ENCODE results near the gene SYT5. TPM values are rescaled to one million over a fixed set of nuclear protein-coding genes. Genes with fewer than 3 reads are reported as not detected.

Gene SYT5
- total RNA-seq, 1 experiment from 2014 or later, result 0.71 TPM

DNA sequence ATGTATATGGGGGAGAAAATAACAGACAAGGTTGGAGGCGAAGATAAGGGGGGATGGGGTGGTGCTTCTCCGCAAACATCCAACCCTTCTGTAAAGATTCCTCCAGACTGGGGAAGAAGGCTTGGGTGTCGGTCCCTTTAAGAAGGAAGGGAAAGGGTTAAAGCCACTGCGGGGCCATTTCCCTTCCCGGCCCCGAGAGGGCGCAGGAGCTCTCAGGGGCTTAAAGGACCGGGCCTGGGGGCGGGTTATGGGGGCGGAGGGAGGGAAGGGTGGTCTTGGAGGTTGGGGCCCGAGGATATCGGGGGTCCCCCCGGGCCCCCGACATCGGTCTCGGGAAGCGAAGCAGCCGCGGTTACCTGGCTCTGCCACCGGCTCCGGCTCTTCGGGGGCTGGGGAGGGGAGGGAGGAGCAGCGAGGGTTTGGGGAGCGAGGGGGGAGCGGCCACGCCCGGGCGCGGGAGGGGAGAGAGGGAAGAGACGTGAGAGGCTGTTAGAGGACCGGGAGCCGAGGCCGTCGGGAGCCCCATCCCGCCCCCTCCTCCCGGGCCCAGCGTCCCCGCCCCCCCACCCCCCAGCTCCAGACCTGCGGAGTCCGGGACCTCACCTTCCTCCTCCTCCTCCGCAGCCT is 33.9 kb downstream of the SYT5 start:
- intact Hi-C loops (cut with micrococcal nuclease; ENCODE audit: unreplicated experiment), result loop anchor here (5.0 to 10.0 kb wide), 3 partner anchors 239 to 489 kb away; partner anchors contain the start of genes RPL28, SBK3 and TMEM238
- CTCF ChIA-PET, result interaction anchor here (0.6 to 1.7 kb wide), 16 partner anchors 11 to 508 kb away, joined by 3 to 19 read pairs (median 4); partner anchors contain the start of genes BRSK1, DNAAF3, HSPBP1 and PPP1R12C
- peaks cover 16% of the 10 kb centered on the region for H3K36me3 Mint-ChIP-seq (ENCODE audit: insufficient read depth, unreplicated experiment)
- peak; percentile 67 for DNase-seq
- H3K9me3 Mint-ChIP-seq (ENCODE audit: low read depth, unreplicated experiment), result no peaks in the 10 kb centered on the region
- H3K27ac Mint-ChIP-seq (ENCODE audit: unreplicated experiment), result no peak overlapping the region
- H3K4me3 Mint-ChIP-seq (ENCODE audit: low read depth, unreplicated experiment), result peak overlapping the region; percentile 63
- peaks cover 63% of the 10 kb centered on the region for H3K27me3 Mint-ChIP-seq (ENCODE audit: unreplicated experiment)
- peaks cover 24% of the 10 kb centered on the region for H3K4me1 Mint-ChIP-seq (ENCODE audit: low read depth, unreplicated experiment)
- TF ChIP-seq, protein P1, sequence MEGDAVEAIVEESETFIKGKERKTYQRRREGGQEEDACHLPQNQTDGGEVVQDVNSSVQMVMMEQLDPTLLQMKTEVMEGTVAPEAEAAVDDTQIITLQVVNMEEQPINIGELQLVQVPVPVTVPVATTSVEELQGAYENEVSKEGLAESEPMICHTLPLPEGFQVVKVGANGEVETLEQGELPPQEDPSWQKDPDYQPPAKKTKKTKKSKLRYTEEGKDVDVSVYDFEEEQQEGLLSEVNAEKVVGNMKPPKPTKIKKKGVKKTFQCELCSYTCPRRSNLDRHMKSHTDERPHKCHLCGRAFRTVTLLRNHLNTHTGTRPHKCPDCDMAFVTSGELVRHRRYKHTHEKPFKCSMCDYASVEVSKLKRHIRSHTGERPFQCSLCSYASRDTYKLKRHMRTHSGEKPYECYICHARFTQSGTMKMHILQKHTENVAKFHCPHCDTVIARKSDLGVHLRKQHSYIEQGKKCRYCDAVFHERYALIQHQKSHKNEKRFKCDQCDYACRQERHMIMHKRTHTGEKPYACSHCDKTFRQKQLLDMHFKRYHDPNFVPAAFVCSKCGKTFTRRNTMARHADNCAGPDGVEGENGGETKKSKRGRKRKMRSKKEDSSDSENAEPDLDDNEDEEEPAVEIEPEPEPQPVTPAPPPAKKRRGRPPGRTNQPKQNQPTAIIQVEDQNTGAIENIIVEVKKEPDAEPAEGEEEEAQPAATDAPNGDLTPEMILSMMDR (IDR thresholded peaks at IDR 0.05; ENCODE audit: unreplicated experiment), result peak; percentile 92
- BruUV-seq (replicated peaks), result no TSS peak

DNA sequence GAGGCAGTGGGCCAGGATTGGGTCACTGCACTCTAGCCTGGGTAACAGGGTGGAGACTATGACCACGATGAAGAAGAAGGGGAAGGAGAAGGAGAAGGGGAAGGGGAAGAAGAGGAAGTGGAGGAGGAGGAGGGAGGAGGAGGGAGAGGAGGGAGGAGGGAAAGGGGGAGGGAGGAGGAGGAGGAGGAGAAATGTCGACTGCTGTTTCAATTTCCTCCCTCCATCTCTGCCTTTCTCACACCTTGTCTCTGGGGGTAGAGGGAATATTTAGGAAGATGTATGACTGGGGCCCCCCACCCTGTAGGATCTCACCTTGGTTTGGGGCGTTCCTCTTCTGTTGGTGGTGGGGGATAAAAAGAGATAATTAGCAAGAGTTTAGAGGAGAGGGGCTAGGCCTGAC is 34.9 kb downstream of the SYT5 start:
- H3K27me3 Mint-ChIP-seq (ENCODE audit: unreplicated experiment), result peaks cover 53% of the 10 kb centered on the region

DNA sequence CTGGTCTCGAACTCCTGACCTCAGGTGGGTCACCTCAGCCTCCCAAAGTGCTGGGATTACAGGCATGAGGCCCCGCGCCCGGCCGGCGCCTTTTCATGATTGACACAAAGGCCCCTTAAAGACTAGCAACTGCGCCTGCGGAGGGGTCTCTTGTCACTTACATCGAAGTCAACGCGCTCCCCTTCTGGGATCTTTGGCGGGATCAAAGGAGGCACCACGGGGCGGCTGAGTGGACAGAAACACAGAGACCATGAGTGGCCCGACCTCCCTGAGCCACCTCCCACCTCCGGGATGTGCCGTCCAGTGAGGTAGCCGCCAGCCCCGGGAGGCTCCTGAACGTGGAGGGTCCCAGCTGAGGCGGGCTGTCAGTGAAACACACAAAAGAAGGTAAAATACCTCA is 38.4 kb downstream of the SYT5 start:
- Mint-ChIP-seq H3K9me3 (ENCODE audit: low read depth, unreplicated experiment) (no peaks in the 10 kb centered on the region), H3K27me3 (ENCODE audit: unreplicated experiment) (peaks cover 28% of the 10 kb centered on the region), H3K27ac (ENCODE audit: unreplicated experiment) (no peak overlapping the region), H3K36me3 (ENCODE audit: insufficient read depth, unreplicated experiment) (peaks cover 12% of the 10 kb centered on the region), H3K4me3 (ENCODE audit: low read depth, unreplicated experiment) (no peak overlapping the region), H3K4me1 (ENCODE audit: low read depth, unreplicated experiment) (no peaks in the 10 kb centered on the region)
- no TSS peak for BruUV-seq (replicated peaks)
- TF ChIP-seq, protein P1 (IDR thresholded peaks at IDR 0.05; ENCODE audit: unreplicated experiment), result no peak
- intact Hi-C loops (cut with micrococcal nuclease; ENCODE audit: unreplicated experiment), result loop anchor here (1.0 to 10.0 kb wide), 5 partner anchors 25 to 493 kb away; partner anchors contain the start of genes DNAAF3, RPL28 and TMEM238
- no peak for DNase-seq
- CTCF ChIA-PET, result interaction anchor here (0.6 to 2.5 kb wide), 18 partner anchors 9 to 490 kb away, joined by 3 to 17 read pairs (median 4); partner anchors contain the start of genes DNAAF3, KMT5C and TMEM238

More for the DNA sequence above, 34.9 kb downstream of the SYT5 start:
- Mint-ChIP-seq H3K4me1 (ENCODE audit: low read depth, unreplicated experiment) (peaks cover 21% of the 10 kb centered on the region), H3K36me3 (ENCODE audit: insufficient read depth, unreplicated experiment) (peaks cover 16% of the 10 kb centered on the region), H3K27ac (ENCODE audit: unreplicated experiment) (no peak overlapping the region), H3K4me3 (ENCODE audit: low read depth, unreplicated experiment) (peak overlapping the region; percentile 63), H3K9me3 (ENCODE audit: low read depth, unreplicated experiment) (no peaks in the 10 kb centered on the region)
- intact Hi-C loops (cut with micrococcal nuclease; ENCODE audit: unreplicated experiment), result loop anchor here (5.0 to 10.0 kb wide), 3 partner anchors 240 to 490 kb away; partner anchors contain the start of genes RPL28, SBK3 and TMEM238
- TF ChIP-seq, protein P1 (IDR thresholded peaks at IDR 0.05; ENCODE audit: unreplicated experiment), result no peak
- CTCF ChIA-PET, result interaction anchor here (0.7 to 1.1 kb wide), 2 partner anchors 20 to 345 kb away, joined by 5 to 7 read pairs; no protein-coding TSS in a partner anchor
- BruUV-seq (replicated peaks), result no TSS peak
- DNase-seq, result no peak

DNA sequence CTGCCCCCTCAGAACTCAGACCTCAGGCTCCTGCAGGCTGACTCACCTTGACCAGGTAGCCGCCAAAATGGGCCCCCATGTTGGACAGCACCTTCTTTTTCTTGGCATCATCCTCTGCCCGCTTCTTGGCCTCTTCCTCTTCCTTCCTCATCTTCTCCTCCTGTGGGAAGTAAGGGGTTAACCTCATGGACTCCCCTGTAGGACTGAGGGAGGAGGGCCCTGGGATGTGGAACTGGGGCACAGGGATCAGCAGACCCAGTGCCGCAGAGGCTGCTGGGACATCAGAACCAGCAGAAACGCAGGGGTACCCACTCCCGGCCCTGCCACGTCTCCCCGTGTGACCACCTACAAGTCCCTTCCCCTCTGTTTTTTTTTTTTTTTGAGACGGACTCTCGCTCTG is 42.2 kb downstream of the SYT5 start:
- CTCF ChIA-PET, result interaction anchor here (0.6 to 0.7 kb wide), 2 partner anchors 366 to 836 kb away, joined by 3 to 5 read pairs; no protein-coding TSS in a partner anchor
- no TSS peak for BruUV-seq (replicated peaks)
- no peaks in the 10 kb centered on the region for H3K4me1 Mint-ChIP-seq (ENCODE audit: low read depth, unreplicated experiment)

More for the DNA sequence above, 42.2 kb downstream of the SYT5 start:
- no peak overlapping the region for H3K27ac Mint-ChIP-seq (ENCODE audit: unreplicated experiment)
- no peak overlapping the region for H3K4me3 Mint-ChIP-seq (ENCODE audit: low read depth, unreplicated experiment)
- TF ChIP-seq, protein P1 (IDR thresholded peaks at IDR 0.05; ENCODE audit: unreplicated experiment), result no peak
- no peaks in the 10 kb centered on the region for H3K27me3 Mint-ChIP-seq (ENCODE audit: unreplicated experiment)
- no peak for DNase-seq
- no peaks in the 10 kb centered on the region for H3K9me3 Mint-ChIP-seq (ENCODE audit: low read depth, unreplicated experiment)
- H3K36me3 Mint-ChIP-seq (ENCODE audit: insufficient read depth, unreplicated experiment), result peaks cover 5% of the 10 kb centered on the region
- intact Hi-C loops (cut with micrococcal nuclease; ENCODE audit: unreplicated experiment), result no loop called here
